Breast epithelium (tissue), 3 donors: Measurements from ENCODE around the gene ABAT.

Experiments
- CTCF ChIP-seq, 3 donors: fragments of 450-650 bp; IDR thresholded peaks; one replicate each; pipeline ENCODE4 v1.5.1; 2016 to 2017; ENCODE audit warnings: antibody characterized with exemption in 3 of 3, mild to moderate bottlenecking in 3 of 3, moderate library complexity in 3 of 3
- POLR2A ChIP-seq: fragments of 450-650 bp; IDR thresholded peaks from one replicate; pipeline ENCODE4 v1.6.1; 2016; ENCODE audit warnings: antibody characterized with exemption, mild to moderate bottlenecking, moderate library complexity
- POLR2AphosphoS5 ChIP-seq, 3 donors: sonication (generic); formaldehyde crosslinking; IDR thresholded peaks; one replicate each; pipeline ENCODE4 v1.6.1; 2017; ENCODE audit warnings: antibody characterized with exemption in 3 of 3

- TF ChIP-seq CTCF (IDR thresholded peaks at IDR 0.05), result no peak
- no peak for TF ChIP-seq POLR2A
- TF ChIP-seq POLR2AphosphoS5 (IDR thresholded peaks at IDR 0.05), result no peak
These were observed 17.3 kb downstream of the ABAT start for GRCh38 chr16:8691728-8692127.
